K562 (cell line): ENCODE results near the gene ZMAT3. TPM values are rescaled to one million over a fixed set of nuclear protein-coding genes. Genes with fewer than 3 reads are reported as not detected.

Source experiments
- ARID1B ChIP-seq: fragments of 450-650 bp; IDR thresholded peaks from 2 replicates; pipeline ENCODE4 v1.6.1; 2016; ENCODE audit warnings: antibody characterized with exemption, mild to moderate bottlenecking, inconsistent platforms
- C11orf30 ChIP-seq: fragments of 450-650 bp; IDR thresholded peaks from 2 replicates; pipeline ENCODE4 v1.6.1; 2016; ENCODE audit warnings: low read depth, mild to moderate bottlenecking
- CBX2 ChIP-seq: fragments of 200-600 bp; sonication (generic); IDR thresholded peaks from one replicate; pipeline ENCODE4 v1.6.1; 2012; ENCODE audit warnings: mild to moderate bottlenecking, low read length, inconsistent platforms; ENCODE audit not compliant: insufficient read depth, poor library complexity, severe bottlenecking
- CTCF ChIP-seq, 3 experiments: IDR thresholded peaks in 2 of 3; conservative IDR thresholded peaks in 1 of 3; 2 replicates each; pipeline ENCODE4 v1.5.1; 2011 to 2012; ENCODE audit warnings: low read length in 3 of 3, mild to moderate bottlenecking in 3 of 3, control low read depth in 2 of 3, improper control_type of control experiment in 1 of 3, inconsistent platforms in 1 of 3, low read depth in 1 of 3, mixed read lengths in 1 of 3, moderate library complexity in 1 of 3; ENCODE audit not compliant: insufficient read depth in 2 of 3
- EHMT2 ChIP-seq: fragments of 450-650 bp; IDR thresholded peaks from 2 replicates; pipeline ENCODE4 v1.6.1; 2018; ENCODE audit warnings: antibody characterized with exemption
- HMBOX1 ChIP-seq: sonication (generic); IDR thresholded peaks from 2 replicates; pipeline ENCODE4 v1.6.1; 2016
- JUN ChIP-seq, 2 experiments: sonication (generic) in 1 of 2; formaldehyde crosslinking in 1 of 2; IDR thresholded peaks; 2 replicates each; pipeline versions ENCODE4 v1.6.1 to v1.8.0; 2012 to 2022; ENCODE audit warnings: borderline replicate concordance in 2 of 2, mild to moderate bottlenecking in 2 of 2, improper control_type of control experiment in 1 of 2, low read depth in 1 of 2, low read length in 1 of 2, missing genetic modification reagents in 1 of 2
- JUND ChIP-seq, 2 experiments: IDR thresholded peaks; 2 replicates in 1 of 2; 3 replicates in 1 of 2; pipeline ENCODE4 v1.6.1; 2011; ENCODE audit warnings: borderline replicate concordance in 2 of 2, low read depth in 2 of 2, low read length in 2 of 2, improper control_type of control experiment in 1 of 2, missing biosample characterization in 1 of 2, missing genetic modification characterization in 1 of 2, missing genetic modification reagents in 1 of 2
- MAFK ChIP-seq: IDR thresholded peaks from 2 replicates; pipeline ENCODE4 v1.6.1; 2011; ENCODE audit warnings: low read length, improper control_type of control experiment
- MTA1 ChIP-seq: fragments of 450-650 bp; IDR thresholded peaks from 2 replicates; pipeline ENCODE4 v1.6.1; 2017; ENCODE audit warnings: borderline replicate concordance
- PKNOX1 ChIP-seq: fragments of 450-650 bp; IDR thresholded peaks from 2 replicates; pipeline ENCODE4 v1.6.1; 2016
- RAD21 ChIP-seq, 2 experiments: fragments of 250-450 bp in 1 of 2; fragments of 450-650 bp in 1 of 2; sonication (Bioruptor Pico) in 1 of 2; formaldehyde crosslinking in 1 of 2; IDR thresholded peaks in 1 of 2; conservative IDR thresholded peaks in 1 of 2; 2 replicates each; pipeline versions ENCODE4 v1.4.0 to v1.8.0; 2020 to 2022; ENCODE audit warnings: mild to moderate bottlenecking in 2 of 2, moderate library complexity in 1 of 2
- SMARCA4 ChIP-seq: fragments of 450-650 bp; IDR thresholded peaks from 2 replicates; pipeline ENCODE4 v1.6.1; 2016
- ZBTB43 ChIP-seq: sonication (generic); formaldehyde crosslinking; IDR thresholded peaks from 2 replicates; pipeline ENCODE4 v1.8.0; 2023; ENCODE audit warnings: mild to moderate bottlenecking, missing genetic modification reagents
- ZNF668 ChIP-seq: fragments of 250-450 bp; sonication (Bioruptor Pico); IDR thresholded peaks from 2 replicates; pipeline ENCODE4 v1.8.0; 2022; ENCODE audit warnings: mild to moderate bottlenecking, inconsistent platforms
- polyA plus RNA-seq, 8 experiments: library from polyadenylated mRNA; depleted of rRNA in 4 of 8; stranded (reverse) in 5 of 8; unstranded in 3 of 8; fragments of >200 nt; fragmentation: Nextera tagmentation in 2 of 8; fragmentation: Illumina TruSeq in 1 of 8; extraction: Ambion mirVana in 2 of 8; extraction: Trizol in 1 of 8; gene quantifications; 2 replicates each; pipeline versions ENCODE4 v1.2.1 to v1.2.3, GENCODE V29; 2011 to 2014; ENCODE audit warnings: inconsistent platforms in 1 of 8, missing spikeins in 1 of 8
- total RNA-seq, 7 experiments: library from RNA; depleted of rRNA in 6 of 7; stranded (reverse); fragments of >200 nt in 6 of 7; fragmentation: Illumina TruSeq in 2 of 7; extraction: Trizol in 2 of 7; gene quantifications; 2 replicates each; pipeline versions ENCODE4 v1.2.1 to v1.2.3, GENCODE V29; 2011 to 2021; ENCODE audit warnings: low replicate concordance in 1 of 7

The ZMAT3 gene
- total and polyA plus RNA-seq, 9 of the 15 experiments (the other 6 are each of a cell fraction or from before 2014, with no cell fraction given), result 0.87 to 5.1 (median 3.9) TPM

GRCh38 chr3:179098388-179099077 is 26.9 kb upstream of the ZMAT3 start (continued):
- TF ChIP-seq JUN (IDR thresholded peaks at IDR 0.05; ENCODE audit: borderline replicate concordance, low read depth, low read length) (peak; percentile 53; the same call in 1 of the 2 replicates), JUN (CRISPR knock-in tag; IDR thresholded peaks at IDR 0.05; ENCODE audit: borderline replicate concordance) (no peak), MAFK (peak; percentile 32; the same call in 1 of the 2 replicates), RAD21 (CRISPR knock-in tag; conservative IDR thresholded peaks at IDR 0.05 in 1 of 2, IDR thresholded peaks at IDR 0.05 in 1 of 2) (peak in 1 of 2 experiments; percentile 11; a peak in 2 of 4 replicates), JUND (IDR thresholded peaks at IDR 0.05; ENCODE audit: borderline replicate concordance, low read depth, low read length) (peak; percentile 76), JUND (tag; IDR thresholded peaks at IDR 0.05; ENCODE audit: borderline replicate concordance, low read depth, low read length) (peak; percentile 88; the same call in 2 of the 3 replicates), MTA1 (no peak), ARID1B (peak; percentile 32), EHMT2 (peak; percentile 34; the same call in 1 of the 2 replicates), SMARCA4 (0 out of 2 replicates have a peak, but pooled peaks have one; percentile 38), ZBTB43 (no peak), CTCF (IDR thresholded peaks at IDR 0.05 in 2 of 3, conservative IDR thresholded peaks at IDR 0.05 in 1 of 3; ENCODE audit: insufficient read depth in 2 of 3, low read depth in 1 of 3, low read length in 3 of 3) (peak in 1 of 3 experiments; percentile 35; a peak in 2 of 6 replicates), C11orf30 (peak; percentile 53; the same call in 1 of the 2 replicates), PKNOX1 (peak; percentile 66), ZNF668 (CRISPR knock-in tag) (no peak), HMBOX1 (peak; percentile 52; the same call in 1 of the 2 replicates), CBX2 (no peak)
- TF ChIP-seq, all 486 proteins: peak for 26
